ENCODE results near the gene TGFBRAP1. TPM values are rescaled to one million over a fixed set of nuclear protein-coding genes. Genes with fewer than 3 reads are reported as not detected.

The TGFBRAP1 gene
- polyA plus RNA-seq, 3 donors: 14.5 to 15.7 (median 15.1) TPM

- no peak for DNase-seq (ENCODE audit: low read depth in 3 of 3, low spot score in 2 of 3)
These were observed 81.0 kb downstream of the TGFBRAP1 start for GRCh38 chr2:105248316-105249070.

- DNase-seq (ENCODE audit: low read depth in 3 of 3, low spot score in 2 of 3): no peak
These were observed 85.1 kb downstream of the TGFBRAP1 start for GRCh38 chr2:105244451-105244850.

GRCh38 chr2:105243961-105244360 is 85.6 kb downstream of the TGFBRAP1 start:
- DNase-seq (ENCODE audit: low read depth in 3 of 3, low spot score in 2 of 3): no peak

DNA sequence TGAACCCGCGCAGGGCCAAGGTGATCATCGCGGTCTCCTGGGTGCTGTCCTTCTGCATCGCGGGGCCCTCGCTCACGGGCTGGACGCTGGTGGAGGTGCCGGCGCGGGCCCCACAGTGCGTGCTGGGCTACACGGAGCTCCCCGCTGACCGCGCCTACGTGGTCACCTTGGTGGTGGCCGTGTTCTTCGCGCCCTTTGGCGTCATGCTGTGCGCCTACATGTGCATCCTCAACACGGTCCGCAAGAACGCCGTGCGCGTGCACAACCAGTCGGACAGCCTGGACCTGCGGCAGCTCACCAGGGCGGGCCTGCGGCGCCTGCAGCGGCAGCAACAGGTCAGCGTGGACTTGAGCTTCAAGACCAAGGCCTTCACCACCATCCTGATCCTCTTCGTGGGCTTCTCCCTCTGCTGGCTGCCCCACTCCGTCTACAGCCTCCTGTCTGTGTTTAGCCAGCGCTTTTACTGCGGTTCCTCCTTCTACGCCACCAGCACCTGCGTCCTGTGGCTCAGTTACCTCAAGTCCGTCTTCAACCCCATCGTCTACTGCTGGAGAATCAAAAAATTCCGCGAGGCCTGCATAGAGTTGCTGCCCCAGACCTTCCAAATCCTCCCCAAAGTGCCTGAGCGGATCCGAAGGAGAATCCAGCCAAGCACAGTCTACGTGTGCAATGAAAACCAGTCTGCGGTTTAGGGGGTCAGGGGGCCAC is 87.1 kb downstream of the TGFBRAP1 start:
- no peak for DNase-seq (ENCODE audit: low read depth in 3 of 3, low spot score in 2 of 3)

GRCh38 chr2:105241443-105241842 is 88.1 kb downstream of the TGFBRAP1 start, which contains the start of gene GPR45:
Gene GPR45, plus strand, starts transcription at chr2:105241743. Its CDS starts 116 bp downstream, at chr2:105241859.
- DNase-seq (ENCODE audit: low read depth in 3 of 3, low spot score in 2 of 3): no peak

DNA sequence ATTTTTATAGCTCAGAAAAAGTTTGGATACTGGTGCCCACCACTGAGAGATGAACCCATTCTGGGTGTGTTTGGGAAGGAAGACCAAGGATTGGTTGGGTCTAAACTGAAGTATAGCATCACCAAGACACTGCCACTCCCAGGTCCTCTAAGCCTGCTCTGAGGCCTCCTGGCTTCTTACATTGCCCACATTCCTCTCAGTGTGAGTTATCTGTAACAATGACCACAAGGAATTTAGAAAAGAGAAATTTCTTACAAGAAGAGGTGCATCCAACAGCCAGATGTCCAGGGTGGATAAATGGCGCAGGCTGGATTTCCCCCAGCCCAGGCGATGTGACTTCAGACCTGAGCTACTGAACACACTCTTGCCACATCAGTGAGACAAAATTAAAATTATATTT is 89.6 kb downstream of the TGFBRAP1 start:
- DNase-seq (ENCODE audit: low read depth in 3 of 3, low spot score in 2 of 3): no peak

- DNase-seq (ENCODE audit: low read depth in 3 of 3, low spot score in 2 of 3): no peak
These were observed 90.8 kb downstream of the TGFBRAP1 start for GRCh38 chr2:105238664-105239240.

GRCh38 chr2:105237045-105237765 is 92.3 kb downstream of the TGFBRAP1 start:
- no peak for DNase-seq (ENCODE audit: low read depth in 3 of 3, low spot score in 2 of 3)

DNA sequence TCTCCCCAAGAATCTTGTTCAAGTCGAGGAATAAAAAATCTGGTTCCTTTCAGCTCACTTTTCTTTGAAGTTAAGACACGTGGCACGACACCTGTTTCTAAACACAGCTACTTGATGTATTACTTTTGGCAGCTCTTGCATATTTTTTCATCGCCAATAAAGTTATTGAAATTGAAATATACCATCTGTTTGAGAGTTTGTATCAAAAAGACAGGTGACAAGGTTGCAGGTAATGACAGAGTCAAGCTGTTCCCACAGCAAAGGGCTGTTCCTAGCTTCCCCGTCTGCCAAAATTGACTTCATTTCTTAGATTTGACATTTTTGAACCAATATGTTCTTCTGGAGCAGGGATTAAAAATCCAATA is 93.5 kb downstream of the TGFBRAP1 start:
- no peak for DNase-seq (ENCODE audit: low read depth in 3 of 3, low spot score in 2 of 3)

- DNase-seq (ENCODE audit: low read depth in 3 of 3, low spot score in 2 of 3): peak; percentile 68 to 80 (median 71)
These were observed 94.0 kb downstream of the TGFBRAP1 start for GRCh38 chr2:105235388-105236059.

GRCh38 chr2:105231232-105231619 is 98.3 kb downstream of the TGFBRAP1 start:
- no peak for DNase-seq (ENCODE audit: low read depth in 3 of 3, low spot score in 2 of 3)

DNA sequence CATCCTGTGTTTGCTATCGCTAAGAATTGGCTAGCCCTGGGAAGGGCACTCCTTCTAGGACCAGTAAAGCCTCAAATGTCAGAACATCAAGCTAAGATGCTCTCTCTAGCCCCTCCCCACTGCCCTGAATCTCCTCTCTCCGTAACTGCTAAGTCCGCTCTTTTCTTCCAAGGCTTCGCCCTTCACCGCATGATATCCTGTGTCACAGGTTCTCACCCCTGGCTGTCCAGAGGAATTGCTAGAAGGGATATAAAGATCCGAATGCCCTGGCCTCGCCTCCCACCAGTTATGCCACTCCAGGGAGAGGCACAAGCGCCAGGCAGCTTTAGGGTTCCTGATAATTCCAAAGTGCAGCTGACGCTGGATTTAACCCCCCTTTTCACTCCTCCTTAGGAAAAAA is 105.1 kb downstream of the TGFBRAP1 start:
- DNase-seq (ENCODE audit: low read depth in 3 of 3, low spot score in 2 of 3): no peak

DNA sequence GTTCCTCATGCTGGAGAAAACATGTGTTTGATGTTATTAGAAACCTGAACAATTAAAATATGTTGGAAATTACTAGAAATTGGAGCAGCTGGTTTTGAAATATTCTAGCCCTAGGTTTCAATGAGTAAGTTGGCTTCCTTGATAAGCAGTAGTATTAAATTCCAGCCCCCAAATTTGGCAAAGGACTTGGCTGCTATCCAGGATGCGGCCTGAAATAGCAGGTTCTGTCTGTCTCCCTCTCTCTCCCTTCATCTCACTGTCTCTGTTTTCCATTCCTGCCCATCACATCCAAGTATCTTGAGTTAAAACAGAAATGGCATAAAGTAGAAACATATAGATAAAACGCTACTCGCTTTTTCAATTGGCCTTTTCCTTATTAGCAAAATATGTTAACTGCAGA is 108.9 kb downstream of the TGFBRAP1 start:
- DNase-seq (ENCODE audit: low read depth in 3 of 3, low spot score in 2 of 3): no peak

DNA sequence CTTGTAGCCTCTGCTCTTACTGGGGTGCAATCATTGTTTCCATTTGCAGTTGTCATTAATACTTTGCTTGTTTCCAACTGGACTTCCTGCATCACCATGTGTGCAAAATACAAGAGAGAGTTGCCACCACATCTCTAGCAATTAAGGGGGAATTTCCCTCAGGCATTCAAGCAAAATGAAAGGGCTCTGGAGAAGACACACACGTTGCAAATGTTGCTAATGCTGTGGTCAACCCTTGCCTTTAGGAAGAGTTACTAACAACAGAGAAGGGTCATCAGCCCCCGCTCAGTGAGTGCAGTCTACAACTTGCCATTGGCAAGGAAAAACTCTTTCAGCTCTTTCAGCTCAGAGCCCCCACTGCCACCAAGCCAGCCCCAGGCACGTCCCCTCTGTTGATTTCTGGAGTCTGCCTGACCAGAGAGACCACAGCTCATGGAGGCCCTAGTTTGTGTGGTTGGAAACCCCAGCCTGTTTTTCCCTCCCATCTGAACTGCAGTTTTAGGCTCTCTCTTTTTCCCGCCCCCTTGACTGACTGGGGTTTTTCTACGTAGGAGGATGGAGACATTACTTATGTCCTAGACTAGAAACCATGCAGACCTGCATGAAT is 113.8 kb downstream of the TGFBRAP1 start:
- DNase-seq (ENCODE audit: low read depth in 3 of 3, low spot score in 2 of 3): no peak

Other genes starting within 250 kb of the TGFBRAP1 start
- under 1 TPM in 1 of 3 donors, not detected in 2; 0.12 TPM for gene GPR45, start 88.0 kb downstream of the TGFBRAP1 start, polyA plus RNA-seq (ENCODE audit: insufficient read length in 3 of 3)
- gene C2orf49, start 7.8 kb upstream of the TGFBRAP1 start, polyA plus RNA-seq (ENCODE audit: insufficient read length in 3 of 3): 10 to 100 TPM; 24.2 to 28.8 (median 26.4) TPM
- gene FHL2, start 69.3 kb upstream of the TGFBRAP1 start, polyA plus RNA-seq (ENCODE audit: insufficient read length in 3 of 3): 10 to 100 TPM; 27.8 to 36.9 (median 31.5) TPM

Measured in right renal cortex interstitium (tissue), 3 donors.